GM12872 (cell line): ENCODE measurements around the gene SUSD4.

Source experiments
- CTCF ChIP-seq: IDR thresholded peaks from 3 replicates; pipeline ENCODE4 v1.5.1; 2011; ENCODE audit warnings: low read depth, mild to moderate bottlenecking, low read length, moderate library complexity; ENCODE audit not compliant: insufficient read depth

Gene SUSD4

GRCh38 chr1:223175032-223175431, 188.9 kb downstream of the SUSD4 start:
- TF ChIP-seq CTCF = no peak
